ENCODE measurements around the gene PHLDB1. TPM values are rescaled to one million over a fixed set of nuclear protein-coding genes. Genes with fewer than 3 reads are reported as not detected.

PHLDB1 gene
- total RNA-seq, 2 experiments from 2014 or later = 1.7 to 2.7 TPM

GRCh38 chr11:118641397-118642019 lies 34.1 kb downstream of the PHLDB1 start:
- intact Hi-C loops (cut with DNase I, micrococcal nuclease) = no loop called here
- H3K4me1 Mint-ChIP-seq = no peaks in the 10 kb centered on the region
- ATAC-seq = no peak
- H3K36me3 Mint-ChIP-seq (ENCODE audit: low read depth) = no peaks in the 10 kb centered on the region
- no peaks in the 10 kb centered on the region for H3K27me3 Mint-ChIP-seq
- no peak overlapping the region for H3K4me3 Mint-ChIP-seq
- H3K9me3 Mint-ChIP-seq (ENCODE audit: low read depth) = no peaks in the 10 kb centered on the region
- POLR2A ChIA-PET = no interaction called here
- H3K27ac Mint-ChIP-seq = no peak overlapping the region
- CTCF ChIA-PET = interaction anchor here (0.8 to 2.6 kb wide), 5 partner anchors 11 to 269 kb away, joined by 3 to 12 read pairs (median 4); no protein-coding TSS in a partner anchor
- no peak for DNase-seq

GRCh38 chr11:118643142-118643994 lies 36.0 kb downstream of the PHLDB1 start:
- DNase-seq = no peak
- no peak for ATAC-seq
- no peaks in the 10 kb centered on the region for H3K4me1 Mint-ChIP-seq
- no peaks in the 10 kb centered on the region for H3K27me3 Mint-ChIP-seq
- ChIA-PET POLR2A (interaction anchor here (0.6 kb wide), 1 partner anchor 38 kb away, joined by 3 read pairs; no protein-coding TSS in a partner anchor), CTCF (interaction anchor here (1.0 to 2.1 kb wide), 4 partner anchors 15 to 46 kb away, joined by 3 to 4 read pairs (median 3); no protein-coding TSS in a partner anchor)
- no peaks in the 10 kb centered on the region for H3K9me3 Mint-ChIP-seq (ENCODE audit: low read depth)
- no peak overlapping the region for H3K4me3 Mint-ChIP-seq
- H3K27ac Mint-ChIP-seq = no peak overlapping the region
- no peaks in the 10 kb centered on the region for H3K36me3 Mint-ChIP-seq (ENCODE audit: low read depth)
- intact Hi-C loops (cut with DNase I, micrococcal nuclease) = no loop called here

- Mint-ChIP-seq H3K27me3 (no peaks in the 10 kb centered on the region), H3K36me3 (ENCODE audit: low read depth) (no peaks in the 10 kb centered on the region), H3K27ac (no peak overlapping the region), H3K4me3 (no peak overlapping the region), H3K9me3 (ENCODE audit: low read depth) (no peaks in the 10 kb centered on the region), H3K4me1 (no peaks in the 10 kb centered on the region)
- intact Hi-C loops (cut with DNase I, micrococcal nuclease) = no loop called here
- ChIA-PET POLR2A (no interaction called here), CTCF (interaction anchor here (1.0 to 2.1 kb wide), 3 partner anchors 14 to 35 kb away, joined by 3 to 4 read pairs (median 3); no protein-coding TSS in a partner anchor)
- no peak for ATAC-seq
- no peak for DNase-seq
Measured at GRCh38 chr11:118643995-118644345, 36.6 kb downstream of the PHLDB1 start.

GRCh38 chr11:118644496-118644895 lies 37.1 kb downstream of the PHLDB1 start:
- ATAC-seq (no peak), DNase-seq (no peak)
- CTCF ChIA-PET = interaction anchor here (1.0 to 2.1 kb wide), 4 partner anchors 14 to 36 kb away, joined by 3 to 4 read pairs (median 3); no protein-coding TSS in a partner anchor
- POLR2A ChIA-PET = no interaction called here
- no peaks in the 10 kb centered on the region for H3K9me3 Mint-ChIP-seq (ENCODE audit: low read depth)
- no peaks in the 10 kb centered on the region for H3K27me3 Mint-ChIP-seq
- intact Hi-C loops (cut with DNase I, micrococcal nuclease) = no loop called here
- no peak overlapping the region for H3K4me3 Mint-ChIP-seq
- no peak overlapping the region for H3K27ac Mint-ChIP-seq
- no peaks in the 10 kb centered on the region for H3K4me1 Mint-ChIP-seq
- H3K36me3 Mint-ChIP-seq (ENCODE audit: low read depth) = no peaks in the 10 kb centered on the region

- H3K4me3 Mint-ChIP-seq = no peak overlapping the region
- ChIA-PET POLR2A (no interaction called here), CTCF (interaction anchor here (0.7 to 2.1 kb wide), 3 partner anchors 15 to 36 kb away, joined by 3 to 4 read pairs (median 3); no protein-coding TSS in a partner anchor)
- no peaks in the 10 kb centered on the region for H3K4me1 Mint-ChIP-seq
- H3K27me3 Mint-ChIP-seq = no peaks in the 10 kb centered on the region
- H3K9me3 Mint-ChIP-seq (ENCODE audit: low read depth) = no peaks in the 10 kb centered on the region
- no peak overlapping the region for H3K27ac Mint-ChIP-seq
- DNase-seq (no peak), ATAC-seq (no peak)
- intact Hi-C loops (cut with DNase I, micrococcal nuclease) = no loop called here
- no peaks in the 10 kb centered on the region for H3K36me3 Mint-ChIP-seq (ENCODE audit: low read depth)
Measured at GRCh38 chr11:118645066-118645715, 37.8 kb downstream of the PHLDB1 start.

- Mint-ChIP-seq H3K4me1 (no peaks in the 10 kb centered on the region), H3K27ac (no peak overlapping the region), H3K27me3 (no peaks in the 10 kb centered on the region), H3K36me3 (ENCODE audit: low read depth) (no peaks in the 10 kb centered on the region), H3K9me3 (ENCODE audit: low read depth) (no peaks in the 10 kb centered on the region), H3K4me3 (no peak overlapping the region)
- ChIA-PET CTCF (interaction anchor here (0.6 to 1.8 kb wide), 3 partner anchors 11 to 662 kb away, joined by 3 to 6 read pairs (median 5); no protein-coding TSS in a partner anchor), POLR2A (interaction anchor here (0.7 kb wide), 1 partner anchor 40 kb away, joined by 3 read pairs; no protein-coding TSS in a partner anchor)
- no peak for ATAC-seq
- no peak for DNase-seq
- intact Hi-C loops (cut with DNase I, micrococcal nuclease) = no loop called here
Measured at GRCh38 chr11:118646393-118646792, 39.0 kb downstream of the PHLDB1 start.

- DNase-seq = no peak
- intact Hi-C loops (cut with DNase I, micrococcal nuclease) = no loop called here
- POLR2A ChIA-PET = no interaction called here
- no peaks in the 10 kb centered on the region for H3K36me3 Mint-ChIP-seq (ENCODE audit: low read depth)
- H3K9me3 Mint-ChIP-seq (ENCODE audit: low read depth) = no peaks in the 10 kb centered on the region
- ATAC-seq = no peak
- no peak overlapping the region for H3K27ac Mint-ChIP-seq
- H3K27me3 Mint-ChIP-seq = no peaks in the 10 kb centered on the region
- CTCF ChIA-PET = no interaction called here
- H3K4me3 Mint-ChIP-seq = no peak overlapping the region
- H3K4me1 Mint-ChIP-seq = peaks cover 8% of the 10 kb centered on the region
Measured at GRCh38 chr11:118648291-118648690, 40.9 kb downstream of the PHLDB1 start.

- no peak overlapping the region for H3K4me3 Mint-ChIP-seq
- CTCF ChIA-PET = no interaction called here
Measured at GRCh38 chr11:118649941-118650340, 42.5 kb downstream of the PHLDB1 start.

GRCh38 chr11:118650366-118650765 lies 43.0 kb downstream of the PHLDB1 start:
- H3K36me3 Mint-ChIP-seq (ENCODE audit: low read depth) = no peaks in the 10 kb centered on the region
- DNase-seq (no peak), ATAC-seq (no peak)
- intact Hi-C loops (cut with DNase I, micrococcal nuclease) = no loop called here
- H3K27ac Mint-ChIP-seq = no peak overlapping the region
- no peak overlapping the region for H3K4me3 Mint-ChIP-seq
- H3K9me3 Mint-ChIP-seq (ENCODE audit: low read depth) = no peaks in the 10 kb centered on the region
- CTCF ChIA-PET = no interaction called here
- peaks cover 8% of the 10 kb centered on the region for H3K4me1 Mint-ChIP-seq
- H3K27me3 Mint-ChIP-seq = no peaks in the 10 kb centered on the region
- POLR2A ChIA-PET = no interaction called here

More at GRCh38 chr11:118649941-118650340, 42.5 kb downstream of the PHLDB1 start:
- no peaks in the 10 kb centered on the region for H3K27me3 Mint-ChIP-seq
- intact Hi-C loops (cut with DNase I, micrococcal nuclease) = no loop called here
- POLR2A ChIA-PET = no interaction called here
- H3K36me3 Mint-ChIP-seq (ENCODE audit: low read depth) = no peaks in the 10 kb centered on the region
- H3K27ac Mint-ChIP-seq = no peak overlapping the region
- H3K4me1 Mint-ChIP-seq = peaks cover 8% of the 10 kb centered on the region
- H3K9me3 Mint-ChIP-seq (ENCODE audit: low read depth) = no peaks in the 10 kb centered on the region
- ATAC-seq (no peak), DNase-seq (no peak)

- Mint-ChIP-seq H3K4me3 (no peak overlapping the region), H3K36me3 (ENCODE audit: low read depth) (no peaks in the 10 kb centered on the region), H3K27ac (no peak overlapping the region), H3K9me3 (ENCODE audit: low read depth) (no peaks in the 10 kb centered on the region), H3K27me3 (no peaks in the 10 kb centered on the region), H3K4me1 (peaks cover 8% of the 10 kb centered on the region)
- CTCF ChIA-PET = interaction anchor here (1.4 to 2.3 kb wide), 2 partner anchors 11 to 15 kb away, joined by 3 to 5 read pairs; no protein-coding TSS in a partner anchor
- DNase-seq (no peak), ATAC-seq (no peak)
- POLR2A ChIA-PET = no interaction called here
- intact Hi-C loops (cut with DNase I, micrococcal nuclease) = no loop called here
Measured at GRCh38 chr11:118651820-118652219, 44.4 kb downstream of the PHLDB1 start.

- ATAC-seq (no peak), DNase-seq (no peak)
- Mint-ChIP-seq H3K36me3 (ENCODE audit: low read depth) (no peaks in the 10 kb centered on the region), H3K9me3 (ENCODE audit: low read depth) (no peaks in the 10 kb centered on the region), H3K27ac (no peak overlapping the region), H3K27me3 (no peaks in the 10 kb centered on the region), H3K4me1 (peaks cover 8% of the 10 kb centered on the region), H3K4me3 (no peak overlapping the region)
- intact Hi-C loops (cut with DNase I, micrococcal nuclease) = no loop called here
- ChIA-PET POLR2A (no interaction called here), CTCF (interaction anchor here (0.6 to 2.3 kb wide), 3 partner anchors 12 to 251 kb away, joined by 3 to 5 read pairs (median 3); partner anchors contain the start of gene ATP5MG)
Measured at GRCh38 chr11:118652681-118653181, 45.3 kb downstream of the PHLDB1 start.

Data from activated CD4-positive, alpha-beta T cell treated with anti-CD3 and anti-CD28 coated beads for 36 hours (primary cell).